Subcutaneous abdominal adipose tissue (tissue), 5 donors: Measurements from ENCODE around the gene RASAL1.

Experiments used
- H3K27ac ChIP-seq: one replicate; pipeline ENCODE4 v1.7.0; 2013; ENCODE audit warnings: low read depth, mild to moderate bottlenecking, inconsistent platforms, low read length, moderate library complexity
- H3K27me3 ChIP-seq, 5 donors: one replicate each; pipeline ENCODE4 v1.7.0; 2013; ENCODE audit warnings: low read length in 5 of 5, inconsistent platforms in 1 of 5; ENCODE audit not compliant: control insufficient read depth in 5 of 5, insufficient read depth in 4 of 5
- H3K36me3 ChIP-seq, 5 donors: one replicate each; pipeline ENCODE4 v1.7.0; 2013; ENCODE audit warnings: low read length in 5 of 5; ENCODE audit not compliant: control insufficient read depth in 5 of 5, insufficient read depth in 5 of 5
- H3K4me1 ChIP-seq, 5 donors: one replicate each; pipeline ENCODE4 v1.7.0; 2013; ENCODE audit warnings: low read length in 5 of 5, mild to moderate bottlenecking in 3 of 5, moderate library complexity in 1 of 5; ENCODE audit not compliant: control insufficient read depth in 5 of 5, insufficient read depth in 5 of 5
- H3K4me3 ChIP-seq, 5 donors: one replicate each; pipeline ENCODE4 v1.7.0; 2013; ENCODE audit warnings: low read length in 5 of 5, low read depth in 1 of 5
- H3K9ac ChIP-seq, 5 donors: one replicate each; pipeline ENCODE4 v1.7.0; 2013; ENCODE audit warnings: low read length in 5 of 5, mild to moderate bottlenecking in 4 of 5, moderate library complexity in 3 of 5
- H3K9me3 ChIP-seq, 5 donors: one replicate each; pipeline ENCODE4 v1.7.0; 2013; ENCODE audit warnings: low read length in 5 of 5; ENCODE audit not compliant: control insufficient read depth in 5 of 5
- donor health status: healthy.
- donor health status: healthy.
- donor health status: healthy.
- donor health status: healthy.
- donor health status: healthy.

The RASAL1 gene

GRCh38 chr12:113152835-113153814 is 17.6 kb upstream of the RASAL1 start:
- Histone ChIP-seq H3K4me3 (peak overlapping the region in 4 of 5 donors; percentile 39 to 63 (median 50)), H3K27me3 (peaks cover 7 to 32% (median 27%) of the 10 kb centered on the region in 5 donors), H3K4me1 (peaks cover 0 to 35% (median 24%) of the 10 kb centered on the region in 5 donors), H3K9me3 (no peaks in the 10 kb centered on the region), H3K36me3 (peaks cover 0 to 10% (median 6%) of the 10 kb centered on the region in 5 donors), H3K9ac (no peak overlapping the region), H3K27ac (no peak overlapping the region)

- H3K4me3 ChIP-seq, result peak overlapping the region in 3 of 5 donors; percentile 39 to 63 (median 51)
- no peak overlapping the region for H3K27ac ChIP-seq
- H3K36me3 ChIP-seq, result peaks cover 0 to 2% (median 0%) of the 10 kb centered on the region in 5 donors
- H3K9me3 ChIP-seq, result no peaks in the 10 kb centered on the region
- peaks cover 0 to 35% (median 24%) of the 10 kb centered on the region in 5 donors for H3K4me1 ChIP-seq
- peaks cover 7 to 32% (median 27%) of the 10 kb centered on the region in 5 donors for H3K27me3 ChIP-seq
- no peak overlapping the region for H3K9ac ChIP-seq
Observed at GRCh38 chr12:113152196-113152834, 16.8 kb upstream of the RASAL1 start.

GRCh38 chr12:113151655-113152054 is 16.1 kb upstream of the RASAL1 start:
- H3K9ac ChIP-seq, result no peak overlapping the region
- H3K4me1 ChIP-seq, result peaks cover 0 to 35% (median 24%) of the 10 kb centered on the region in 5 donors
- H3K27me3 ChIP-seq, result peaks cover 7 to 32% (median 27%) of the 10 kb centered on the region in 5 donors
- no peak overlapping the region for H3K4me3 ChIP-seq
- H3K36me3 ChIP-seq, result no peaks in the 10 kb centered on the region
- H3K9me3 ChIP-seq, result peaks cover 0 to 4% (median 0%) of the 10 kb centered on the region in 5 donors
- H3K27ac ChIP-seq, result no peak overlapping the region

- H3K4me1 ChIP-seq, result peaks cover 0 to 40% (median 24%) of the 10 kb centered on the region in 5 donors
- no peak within 1 kb of the TSS for H3K27ac ChIP-seq
- peaks cover 0 to 23% (median 15%) of the 10 kb centered on the region in 5 donors for H3K27me3 ChIP-seq
- H3K4me3 ChIP-seq, result peak within 1 kb of the TSS in 1 of 5 donors; percentile 6
- H3K9ac ChIP-seq, result no peak within 1 kb of the TSS
- peaks cover 0 to 4% (median 0%) of the 10 kb centered on the region in 5 donors for H3K9me3 ChIP-seq
- H3K36me3 ChIP-seq, result no peaks in the 10 kb centered on the region
Observed at GRCh38 chr12:113149361-113150150, 14.0 kb upstream of the RASAL1 start, which contains the start of gene CFAP73. Gene CFAP73 (plus strand): TSS chr12:113149724. CDS start chr12:113149858, 134 bp downstream.

- Histone ChIP-seq H3K36me3 (no peaks in the 10 kb centered on the region), H3K27ac (no peak overlapping the region), H3K4me1 (peaks cover 0 to 30% (median 18%) of the 10 kb centered on the region in 5 donors), H3K4me3 (no peak overlapping the region), H3K9ac (no peak overlapping the region), H3K9me3 (peaks cover 0 to 4% (median 0%) of the 10 kb centered on the region in 5 donors), H3K27me3 (peaks cover 0 to 11% (median 5%) of the 10 kb centered on the region in 5 donors)
Observed at GRCh38 chr12:113146999-113147398, 11.4 kb upstream of the RASAL1 start.

GRCh38 chr12:113145720-113146551 is 10.4 kb upstream of the RASAL1 start:
- Histone ChIP-seq H3K4me3 (no peak overlapping the region), H3K27me3 (peaks cover 0 to 7% (median 0%) of the 10 kb centered on the region in 5 donors), H3K27ac (no peak overlapping the region), H3K4me1 (peaks cover 0 to 32% (median 18%) of the 10 kb centered on the region in 5 donors), H3K9ac (peak overlapping the region in 1 of 5 donors; percentile 1), H3K9me3 (peaks cover 0 to 4% (median 0%) of the 10 kb centered on the region in 5 donors), H3K36me3 (no peaks in the 10 kb centered on the region)

GRCh38 chr12:113144806-113145205 is 9.2 kb upstream of the RASAL1 start:
- Histone ChIP-seq H3K4me3 (no peak overlapping the region), H3K9me3 (peaks cover 0 to 4% (median 0%) of the 10 kb centered on the region in 5 donors), H3K27me3 (peaks cover 0 to 2% (median 0%) of the 10 kb centered on the region in 5 donors), H3K36me3 (no peaks in the 10 kb centered on the region), H3K9ac (no peak overlapping the region), H3K27ac (no peak overlapping the region), H3K4me1 (peaks cover 0 to 29% (median 18%) of the 10 kb centered on the region in 5 donors)

- no peak overlapping the region for H3K9ac ChIP-seq
- no peak overlapping the region for H3K27ac ChIP-seq
- no peaks in the 10 kb centered on the region for H3K27me3 ChIP-seq
- H3K36me3 ChIP-seq, result no peaks in the 10 kb centered on the region
- peaks cover 0 to 22% (median 18%) of the 10 kb centered on the region in 5 donors for H3K4me1 ChIP-seq
- peaks cover 0 to 4% (median 0%) of the 10 kb centered on the region in 5 donors for H3K9me3 ChIP-seq
- H3K4me3 ChIP-seq, result no peak overlapping the region
Observed at GRCh38 chr12:113143959-113144358, 8.4 kb upstream of the RASAL1 start.
